Spinal cord (tissue), 10 donors: Measurements from ENCODE around the gene ZNF613. TPM values are rescaled to one million over a fixed set of nuclear protein-coding genes. Genes with fewer than 3 reads are reported as not detected.
"Not testable (repeated sequence)": the region's sequence is repeated elsewhere in the genome, so short reads cannot be mapped to it uniquely, and the experiment has no call there.

Source experiments
- DNase-seq, 6 donors: peaks; one replicate each; pipeline versions ENCODE4 v3.0.0 to v3.0.0-alpha.2; 2013 to 2015; ENCODE audit warnings: low spot score in 6 of 6, low read depth in 4 of 6
- H3K27ac ChIP-seq: one replicate; pipeline ENCODE4 v1.5.1; 2013; ENCODE audit warnings: low read depth, low read length, control low read depth
- H3K27me3 ChIP-seq: one replicate; pipeline ENCODE4 v1.6.1; 2013; ENCODE audit warnings: low read length; ENCODE audit not compliant: control insufficient read depth, insufficient read depth
- H3K36me3 ChIP-seq: one replicate; pipeline ENCODE4 v1.6.1; 2013; ENCODE audit warnings: low read length; ENCODE audit not compliant: control insufficient read depth, insufficient read depth
- H3K4me1 ChIP-seq: one replicate; pipeline ENCODE4 v1.6.1; 2013; ENCODE audit warnings: low read length; ENCODE audit not compliant: control insufficient read depth, insufficient read depth
- H3K4me3 ChIP-seq: one replicate; pipeline ENCODE4 v1.5.1; 2013; ENCODE audit warnings: low read depth, low read length, control low read depth
- H3K9me3 ChIP-seq: one replicate; pipeline ENCODE4 v1.6.1; 2013; ENCODE audit warnings: low read length; ENCODE audit not compliant: control insufficient read depth, insufficient read depth
- WGBS: methylation state at CpG from one replicate; pipeline ENCODE4 v1.1.5; 2013; ENCODE audit warnings: missing lambda C conversion rate; ENCODE audit not compliant: insufficient coverage; 5-methylcytosine and 5-hydroxymethylcytosine counted together
- polyA plus RNA-seq, 2 donors: library from polyadenylated mRNA; unstranded; fragments of 120-200 nt; gene quantifications; one replicate each; pipeline ENCODE4 v1.2.1, GENCODE V29; 2013; ENCODE audit not compliant: insufficient read length in 2 of 2
- total RNA-seq, 2 donors: library from RNA; depleted of rRNA in 1 of 2; stranded (reverse); fragments of 120-200 nt in 1 of 2; fragments of >200 nt in 1 of 2; gene quantifications; one replicate each; pipeline versions ENCODE4 v1.2.3 to v1.2.4, GENCODE V29; 2013 to 2014
- donor health status: healthy.

Gene ZNF613
- total and polyA plus RNA-seq, 4 donors = 9.5 to 12.2 (median 10.2) TPM

GRCh38 chr19:51904331-51905165 lies 22.7 kb upstream of the ZNF613 start, which contains the start of gene ZNF649:
Gene ZNF649 (minus strand): TSS chr19:51905017. CDS start chr19:51900107, 4,910 bp downstream.
- Histone ChIP-seq H3K36me3 (peaks cover 6% of the 10 kb centered on the region), H3K4me1 (peaks cover 5% of the 10 kb centered on the region), H3K27ac (peak within 1 kb of the TSS; percentile 89), H3K4me3 (peak within 1 kb of the TSS; percentile 78), H3K27me3 (peaks cover 9% of the 10 kb centered on the region), H3K9me3 (no peaks in the 10 kb centered on the region)
- peak in 5 of 6 donors; percentile 81 to 98 (median 89) for DNase-seq
- WGBS = 0% methylated on average over 35 of the region's 43 CpGs

- WGBS = no CpG with 5 or more reads among the region's 3 CpGs
- Histone ChIP-seq H3K4me3 (no peak overlapping the region), H3K27ac (no peak overlapping the region)
Measured at GRCh38 chr19:51905206-51905605, 22.1 kb upstream of the ZNF613 start.

GRCh38 chr19:51905639-51906038 lies 21.6 kb upstream of the ZNF613 start:
- not testable (repeated sequence) for H3K4me3 ChIP-seq, H3K36me3 ChIP-seq, H3K27ac ChIP-seq, H3K4me1 ChIP-seq, DNase-seq, H3K27me3 ChIP-seq, H3K9me3 ChIP-seq
- WGBS = no CpG with 5 or more reads among the region's 3 CpGs

More at GRCh38 chr19:51905206-51905605, 22.1 kb upstream of the ZNF613 start:
- peaks cover 3% of the 10 kb centered on the region for H3K36me3 ChIP-seq
- peaks cover 9% of the 10 kb centered on the region for H3K27me3 ChIP-seq
- H3K9me3 ChIP-seq = no peaks in the 10 kb centered on the region
- H3K4me1 ChIP-seq = peaks cover 5% of the 10 kb centered on the region
- DNase-seq = no peak

GRCh38 chr19:51906108-51906507 lies 21.2 kb upstream of the ZNF613 start:
- H3K36me3 ChIP-seq, H3K4me3 ChIP-seq, H3K27ac ChIP-seq, H3K9me3 ChIP-seq, DNase-seq, H3K4me1 ChIP-seq, H3K27me3 ChIP-seq: not testable (repeated sequence)
- 19% methylated on average over 5 of the region's 9 CpGs for WGBS

GRCh38 chr19:51907981-51908380 lies 19.3 kb upstream of the ZNF613 start:
- H3K9me3 ChIP-seq, H3K27me3 ChIP-seq, H3K4me3 ChIP-seq, H3K27ac ChIP-seq, H3K36me3 ChIP-seq, H3K4me1 ChIP-seq, DNase-seq: not testable (repeated sequence)
- WGBS = 29% methylated on average over 2 of the region's 5 CpGs

GRCh38 chr19:51915324-51915867 lies 11.9 kb upstream of the ZNF613 start:
- Histone ChIP-seq H3K27ac (no peak overlapping the region), H3K4me3 (no peak overlapping the region), H3K27me3 (no peaks in the 10 kb centered on the region), H3K36me3 (no peaks in the 10 kb centered on the region), H3K9me3 (peaks cover 12% of the 10 kb centered on the region), H3K4me1 (no peaks in the 10 kb centered on the region)
- no CpG with 5 or more reads among the region's 5 CpGs for WGBS
- DNase-seq = no peak

GRCh38 chr19:51916167-51916566 lies 11.1 kb upstream of the ZNF613 start:
- WGBS = 86% methylated on average over 1 of the region's 1 CpG
- Histone ChIP-seq H3K9me3 (peaks cover 12% of the 10 kb centered on the region), H3K4me3 (no peak overlapping the region), H3K4me1 (no peaks in the 10 kb centered on the region), H3K27ac (no peak overlapping the region), H3K36me3 (no peaks in the 10 kb centered on the region), H3K27me3 (no peaks in the 10 kb centered on the region)
- DNase-seq = no peak

GRCh38 chr19:51919606-51920005 lies 7.7 kb upstream of the ZNF613 start:
- no peaks in the 10 kb centered on the region for H3K36me3 ChIP-seq
- 93% methylated on average over 3 of the region's 3 CpGs for WGBS
- no peaks in the 10 kb centered on the region for H3K4me1 ChIP-seq
- H3K9me3 ChIP-seq = peaks cover 20% of the 10 kb centered on the region
- H3K4me3 ChIP-seq = no peak overlapping the region
- no peaks in the 10 kb centered on the region for H3K27me3 ChIP-seq
- H3K27ac ChIP-seq = no peak overlapping the region
- DNase-seq = no peak

- Histone ChIP-seq H3K9me3 (peaks cover 15% of the 10 kb centered on the region), H3K4me1 (no peaks in the 10 kb centered on the region), H3K27ac (no peak overlapping the region), H3K27me3 (no peaks in the 10 kb centered on the region), H3K4me3 (no peak overlapping the region), H3K36me3 (no peaks in the 10 kb centered on the region)
- whole genome bisulfite sequencing = 87% methylated on average over 6 of the region's 8 CpGs
- DNase-seq = no peak
Measured at GRCh38 chr19:51921949-51922348, 5.3 kb upstream of the ZNF613 start.

GRCh38 chr19:51926426-51926783 lies 867 bp upstream of the ZNF613 start:
- 13% methylated on average over 11 of the region's 11 CpGs for WGBS
- Histone ChIP-seq H3K4me3 (peak overlapping the region; percentile 83), H3K27me3 (no peaks in the 10 kb centered on the region), H3K9me3 (peaks cover 13% of the 10 kb centered on the region), H3K4me1 (peaks cover 10% of the 10 kb centered on the region), H3K27ac (peak overlapping the region; percentile 95), H3K36me3 (peaks cover 3% of the 10 kb centered on the region)
- DNase-seq = no peak
